ENCODE results near the gene TM2D1. TPM values are rescaled to one million over a fixed set of nuclear protein-coding genes. Genes with fewer than 3 reads are reported as not detected.

TM2D1 gene
- total RNA-seq, 2 experiments from 2014 or later: 39.1 to 39.9 TPM

- Mint-ChIP-seq H3K9me3 (no peaks in the 10 kb centered on the region), H3K27ac (no peak overlapping the region), H3K4me1 (peaks cover 10% of the 10 kb centered on the region), H3K36me3 (ENCODE audit: low read depth) (no peaks in the 10 kb centered on the region), H3K27me3 (peaks cover 7% of the 10 kb centered on the region), H3K4me3 (no peak overlapping the region)
- ChIA-PET CTCF (no interaction called here), POLR2A (no interaction called here)
- no peak for DNase-seq
Observed at GRCh38 chr1:61636814-61637213, 88.1 kb downstream of the TM2D1 start.

- Mint-ChIP-seq H3K27ac (no peak overlapping the region), H3K4me3 (no peak overlapping the region), H3K4me1 (peaks cover 6% of the 10 kb centered on the region), H3K36me3 (ENCODE audit: low read depth) (no peaks in the 10 kb centered on the region), H3K27me3 (peaks cover 9% of the 10 kb centered on the region), H3K9me3 (no peaks in the 10 kb centered on the region)
- no peak for DNase-seq
- CTCF ChIA-PET: no interaction called here
- POLR2A ChIA-PET: no interaction called here
Observed at GRCh38 chr1:61636376-61636775, 88.6 kb downstream of the TM2D1 start.

GRCh38 chr1:61635557-61635956, 89.4 kb downstream of the TM2D1 start:
- Mint-ChIP-seq H3K27ac (no peak overlapping the region), H3K36me3 (ENCODE audit: low read depth) (no peaks in the 10 kb centered on the region), H3K9me3 (no peaks in the 10 kb centered on the region), H3K4me3 (no peak overlapping the region), H3K27me3 (peaks cover 10% of the 10 kb centered on the region), H3K4me1 (no peaks in the 10 kb centered on the region)
- DNase-seq: no peak
- ChIA-PET CTCF (no interaction called here), POLR2A (no interaction called here)

- H3K4me3 Mint-ChIP-seq: no peak overlapping the region
- H3K9me3 Mint-ChIP-seq: no peaks in the 10 kb centered on the region
- H3K36me3 Mint-ChIP-seq (ENCODE audit: low read depth): no peaks in the 10 kb centered on the region
- H3K27me3 Mint-ChIP-seq: peaks cover 7% of the 10 kb centered on the region
- no peak for DNase-seq
- POLR2A ChIA-PET: no interaction called here
- H3K4me1 Mint-ChIP-seq: no peaks in the 10 kb centered on the region
- CTCF ChIA-PET: interaction anchor here (1.2 kb wide), 1 partner anchor 12 kb away, joined by 3 read pairs; no protein-coding TSS in a partner anchor
- no peak overlapping the region for H3K27ac Mint-ChIP-seq
Observed at GRCh38 chr1:61631436-61631835, 93.5 kb downstream of the TM2D1 start.

Other genes with a start within 250 kb of the TM2D1 start
- 10 to 100 TPM; 10.8 to 11.3 TPM for gene PATJ, start 17.3 kb upstream of the TM2D1 start, total RNA-seq